Astrocyte (in vitro differentiated cells and primary cell): ENCODE measurements around the gene DOCK6. TPM values are rescaled to one million over a fixed set of nuclear protein-coding genes. Genes with fewer than 3 reads are reported as not detected.
A peak's percentile ranks its signal among the peaks of the same experiment; 100 is the strongest.

Experiments
- DNase-seq: peaks from one replicate; pipeline ENCODE4 v3.0.0-alpha.2; 2010; ENCODE audit warnings: low read depth
- FAIRE-seq: peaks from 2 replicates; lab custom pipeline; 2011; peaks lifted over from hg19 to GRCh38; lab: Jason Lieb, UNC
- H2AFZ ChIP-seq: 2 replicates; pipeline ENCODE4 v1.6.0; 2012; ENCODE audit warnings: low read depth, low read length, inconsistent platforms
- H3K27ac ChIP-seq: 2 replicates; pipeline ENCODE4 v1.5.1; 2011; ENCODE audit warnings: low read depth, low read length, inconsistent platforms
- H3K27me3 ChIP-seq: 2 replicates; pipeline ENCODE4 v1.6.0; 2011; ENCODE audit warnings: low read length, inconsistent platforms; ENCODE audit not compliant: insufficient read depth
- H3K36me3 ChIP-seq: 2 replicates; pipeline ENCODE4 v1.5.1; 2011; ENCODE audit warnings: low read length, inconsistent platforms; ENCODE audit not compliant: insufficient read depth
- H3K4me1 ChIP-seq: 2 replicates; pipeline ENCODE4 v1.5.1; 2011; ENCODE audit warnings: low read length, inconsistent platforms; ENCODE audit not compliant: insufficient read depth
- H3K4me2 ChIP-seq: 2 replicates; pipeline ENCODE4 v1.6.0; 2012; ENCODE audit warnings: low read length, inconsistent platforms
- H3K4me3 ChIP-seq: 2 replicates; pipeline ENCODE4 v1.5.1; 2011; ENCODE audit warnings: low read depth, mild to moderate bottlenecking, low read length, inconsistent platforms; ENCODE audit not compliant: insufficient read depth
- H3K79me2 ChIP-seq: 2 replicates; pipeline ENCODE4 v1.6.0; 2012; ENCODE audit warnings: mild to moderate bottlenecking, low read length, inconsistent platforms; ENCODE audit not compliant: insufficient read depth
- H3K9ac ChIP-seq: 2 replicates; pipeline ENCODE4 v1.6.0; 2012; ENCODE audit warnings: mild to moderate bottlenecking, low read length, inconsistent platforms
- H3K9me3 ChIP-seq: 2 replicates; pipeline ENCODE4 v1.5.1; 2012; ENCODE audit warnings: low read depth, mild to moderate bottlenecking, low read length, inconsistent platforms; ENCODE audit not compliant: insufficient read depth
- H4K20me1 ChIP-seq: 2 replicates; pipeline ENCODE4 v1.6.0; 2012; ENCODE audit warnings: low read length, inconsistent platforms; ENCODE audit not compliant: insufficient read depth
- H3K27ac Mint-ChIP-seq: one replicate; pipeline ENCODE4 v1.8.0; 2021; ENCODE audit warnings: mild to moderate bottlenecking, mixed read lengths; ENCODE audit not compliant: unreplicated experiment
- H3K27me3 Mint-ChIP-seq: one replicate; pipeline ENCODE4 v1.8.0; 2021; ENCODE audit warnings: low read depth, mixed read lengths; ENCODE audit not compliant: unreplicated experiment
- H3K36me3 Mint-ChIP-seq: one replicate; pipeline ENCODE4 v1.8.0; 2021; ENCODE audit warnings: low read depth, mixed read lengths; ENCODE audit not compliant: unreplicated experiment
- H3K4me1 Mint-ChIP-seq: one replicate; pipeline ENCODE4 v1.8.0; 2021; ENCODE audit warnings: low read depth, mixed read lengths; ENCODE audit not compliant: unreplicated experiment
- H3K4me3 Mint-ChIP-seq: one replicate; pipeline ENCODE4 v1.8.0; 2021; ENCODE audit warnings: mild to moderate bottlenecking, moderate library complexity, mixed read lengths; ENCODE audit not compliant: unreplicated experiment
- H3K9me3 Mint-ChIP-seq: one replicate; pipeline ENCODE4 v1.8.0; 2021; ENCODE audit warnings: mild to moderate bottlenecking, mixed read lengths; ENCODE audit not compliant: unreplicated experiment
- EZH2 ChIP-seq: IDR thresholded peaks from 2 replicates; pipeline ENCODE4 v1.6.1; 2012; ENCODE audit warnings: mild to moderate bottlenecking, low read length, inconsistent platforms; ENCODE audit not compliant: insufficient read depth
- total RNA-seq: library from RNA; stranded (reverse); gene quantifications from 2 replicates; pipeline ENCODE4 v1.2.1, GENCODE V29; 2021
- TF ChIP-seq, protein P1 (sequence below): IDR thresholded peaks from 2 replicates; pipeline ENCODE4 v1.5.1; 2011; ENCODE audit warnings: low read depth, mild to moderate bottlenecking, inconsistent platforms, low read length, moderate library complexity; ENCODE audit not compliant: insufficient read depth

Gene DOCK6
- total RNA-seq, 1 donor from 2014 or later = 38.3 TPM

DNA sequence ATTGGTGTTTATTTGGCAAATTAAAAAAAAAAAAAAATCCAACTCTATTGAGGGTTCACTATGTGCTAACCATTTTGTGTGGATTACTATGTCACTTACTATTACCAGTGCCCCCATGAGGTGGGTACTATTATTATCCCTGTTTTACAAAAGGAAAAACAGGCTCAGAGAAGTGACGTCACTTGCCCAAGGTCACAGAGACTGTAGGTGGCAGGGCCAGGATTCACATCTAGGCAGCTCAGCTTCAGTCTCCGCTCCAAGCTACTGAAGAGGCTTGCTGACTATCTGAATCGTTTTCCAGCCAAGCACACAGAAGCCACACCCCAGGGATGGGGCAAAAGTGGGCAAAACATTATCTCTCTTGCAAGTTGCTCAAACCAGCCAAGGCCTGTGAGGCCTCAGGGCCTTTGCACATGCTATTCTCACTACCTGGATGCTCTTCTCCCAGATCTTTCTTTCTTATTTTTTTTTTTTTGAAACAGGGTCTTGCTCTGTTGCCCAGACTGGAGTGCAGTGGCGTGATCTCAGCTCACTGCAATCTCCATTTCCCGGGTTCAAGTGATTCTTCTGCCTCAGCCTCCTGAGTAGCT, 27.7 kb downstream of the DOCK6 start:
- no peak overlapping the region for H3K4me3 ChIP-seq
- H3K9me3 ChIP-seq = no peaks in the 10 kb centered on the region
- FAIRE-seq (no peak), DNase-seq (no peak)
- H3K4me1 Mint-ChIP-seq = no peaks in the 10 kb centered on the region
- H3K36me3 Mint-ChIP-seq = peaks cover 19% of the 10 kb centered on the region
- no peak overlapping the region for H3K4me2 ChIP-seq
- no peak overlapping the region for H2AFZ ChIP-seq
- no peaks in the 10 kb centered on the region for H3K27me3 ChIP-seq
- H3K27me3 Mint-ChIP-seq = peaks cover 3% of the 10 kb centered on the region
- no peak overlapping the region for H3K4me3 Mint-ChIP-seq
- H3K36me3 ChIP-seq = no peaks in the 10 kb centered on the region
- no peak for TF ChIP-seq EZH2
- no peaks in the 10 kb centered on the region for H3K9me3 Mint-ChIP-seq
- no peaks in the 10 kb centered on the region for H3K79me2 ChIP-seq
- H3K27ac ChIP-seq = no peak overlapping the region
- H4K20me1 ChIP-seq = no peaks in the 10 kb centered on the region
- H3K27ac Mint-ChIP-seq = no peak overlapping the region
- no peaks in the 10 kb centered on the region for H3K4me1 ChIP-seq
- no peak overlapping the region for H3K9ac ChIP-seq

DNA sequence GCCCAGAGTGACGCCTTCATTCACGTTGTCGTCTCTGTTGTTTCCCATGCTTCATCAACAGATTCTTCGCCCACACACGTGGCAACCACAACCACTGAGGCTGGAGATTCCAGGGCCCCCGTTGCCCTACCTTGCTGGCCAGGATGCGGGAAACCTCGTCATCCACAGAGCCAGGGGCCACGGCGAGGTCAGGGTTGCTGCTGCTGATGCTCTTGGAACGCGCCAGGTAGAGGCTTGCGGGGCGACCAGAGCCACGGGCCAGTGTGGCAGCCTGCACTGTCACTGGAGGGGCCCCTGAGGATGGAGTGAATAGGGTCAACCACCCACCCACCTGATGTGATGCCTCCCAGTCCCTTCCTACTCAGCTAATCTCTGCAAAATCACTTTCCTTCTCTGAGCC, 29.3 kb downstream of the DOCK6 start:
- peaks cover 16% of the 10 kb centered on the region for H3K36me3 Mint-ChIP-seq
- FAIRE-seq = no peak
- H3K27me3 ChIP-seq = no peaks in the 10 kb centered on the region

DNA sequence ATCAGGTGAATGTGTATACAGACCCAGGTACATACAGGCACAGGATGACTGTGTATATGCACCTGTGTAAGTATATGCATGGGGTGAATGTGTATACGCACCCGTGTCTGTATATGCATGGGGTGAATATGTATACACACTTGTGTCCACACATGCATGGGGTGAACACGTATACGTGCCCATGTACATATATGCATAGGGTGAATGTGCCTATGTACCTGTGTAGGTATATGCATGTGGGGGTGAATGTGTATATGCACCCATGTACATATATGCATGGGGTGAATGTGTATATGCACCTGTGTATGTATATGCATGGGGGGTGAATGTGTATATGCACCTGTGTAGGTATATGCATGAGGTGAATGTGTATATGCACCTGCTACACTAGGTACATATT, 29.8 kb downstream of the DOCK6 start:
- H3K9me3 Mint-ChIP-seq = no peaks in the 10 kb centered on the region
- peaks cover 4% of the 10 kb centered on the region for H3K27me3 Mint-ChIP-seq
- no peak for TF ChIP-seq EZH2
- TF ChIP-seq, protein P1, sequence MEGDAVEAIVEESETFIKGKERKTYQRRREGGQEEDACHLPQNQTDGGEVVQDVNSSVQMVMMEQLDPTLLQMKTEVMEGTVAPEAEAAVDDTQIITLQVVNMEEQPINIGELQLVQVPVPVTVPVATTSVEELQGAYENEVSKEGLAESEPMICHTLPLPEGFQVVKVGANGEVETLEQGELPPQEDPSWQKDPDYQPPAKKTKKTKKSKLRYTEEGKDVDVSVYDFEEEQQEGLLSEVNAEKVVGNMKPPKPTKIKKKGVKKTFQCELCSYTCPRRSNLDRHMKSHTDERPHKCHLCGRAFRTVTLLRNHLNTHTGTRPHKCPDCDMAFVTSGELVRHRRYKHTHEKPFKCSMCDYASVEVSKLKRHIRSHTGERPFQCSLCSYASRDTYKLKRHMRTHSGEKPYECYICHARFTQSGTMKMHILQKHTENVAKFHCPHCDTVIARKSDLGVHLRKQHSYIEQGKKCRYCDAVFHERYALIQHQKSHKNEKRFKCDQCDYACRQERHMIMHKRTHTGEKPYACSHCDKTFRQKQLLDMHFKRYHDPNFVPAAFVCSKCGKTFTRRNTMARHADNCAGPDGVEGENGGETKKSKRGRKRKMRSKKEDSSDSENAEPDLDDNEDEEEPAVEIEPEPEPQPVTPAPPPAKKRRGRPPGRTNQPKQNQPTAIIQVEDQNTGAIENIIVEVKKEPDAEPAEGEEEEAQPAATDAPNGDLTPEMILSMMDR = no peak
- Histone ChIP-seq H4K20me1 (no peaks in the 10 kb centered on the region), H3K4me3 (no peak overlapping the region), H3K9ac (no peak overlapping the region), H3K36me3 (no peaks in the 10 kb centered on the region), H3K79me2 (no peaks in the 10 kb centered on the region), H3K4me1 (no peaks in the 10 kb centered on the region), H2AFZ (no peak overlapping the region), H3K9me3 (no peaks in the 10 kb centered on the region), H3K4me2 (no peak overlapping the region), H3K27ac (no peak overlapping the region), H3K27me3 (no peaks in the 10 kb centered on the region)
- peaks cover 16% of the 10 kb centered on the region for H3K36me3 Mint-ChIP-seq
- FAIRE-seq = no peak
- H3K27ac Mint-ChIP-seq = no peak overlapping the region
- no peaks in the 10 kb centered on the region for H3K4me1 Mint-ChIP-seq
- no peak overlapping the region for H3K4me3 Mint-ChIP-seq
- no peak for DNase-seq

More for the DNA sequence above, 29.3 kb downstream of the DOCK6 start:
- H4K20me1 ChIP-seq = no peaks in the 10 kb centered on the region
- Mint-ChIP-seq H3K27me3 (peaks cover 4% of the 10 kb centered on the region), H3K4me1 (no peaks in the 10 kb centered on the region), H3K4me3 (no peak overlapping the region), H3K27ac (peak overlapping the region; percentile 50), H3K9me3 (no peaks in the 10 kb centered on the region)
- no peak overlapping the region for H3K4me2 ChIP-seq
- H3K27ac ChIP-seq = no peak overlapping the region
- TF ChIP-seq, protein P1 = no peak
- no peak for TF ChIP-seq EZH2
- no peak for DNase-seq
- no peaks in the 10 kb centered on the region for H3K4me1 ChIP-seq
- H3K9me3 ChIP-seq = no peaks in the 10 kb centered on the region
- H3K9ac ChIP-seq = no peak overlapping the region
- H3K4me3 ChIP-seq = no peak overlapping the region
- H3K36me3 ChIP-seq = no peaks in the 10 kb centered on the region
- H3K79me2 ChIP-seq = no peaks in the 10 kb centered on the region
- no peak overlapping the region for H2AFZ ChIP-seq
